OCI-LY3 (cell line): ENCODE results near the gene TRMT2B.
"Not testable (repeated sequence)": the region's sequence is repeated elsewhere in the genome, so short reads cannot be mapped to it uniquely, and the experiment has no call there.

ENCODE experiments used
- H2AFZ ChIP-seq: fragments of 200-600, 300-600 bp; shearing (Covaris generic); 2 replicates; pipeline ENCODE4 v1.6.0; 2014; ENCODE audit warnings: antibody characterized with exemption, low read depth, low read length
- H3K27ac ChIP-seq: fragments of 200-600, 300-600 bp; sonication (generic); 2 replicates; pipeline ENCODE4 v1.5.1; 2014; ENCODE audit warnings: mild to moderate bottlenecking, low read length, moderate library complexity, mixed read lengths
- H3K27me3 ChIP-seq: fragments of 200-600, 300-600 bp; sonication (generic); 2 replicates; pipeline ENCODE4 v1.6.1; 2014; ENCODE audit warnings: low read depth, low read length, mixed read lengths
- H3K36me3 ChIP-seq: fragments of 200-600, 300-600 bp; sonication (generic); replicated peaks from 2 replicates; pipeline ENCODE3; 2014; ENCODE audit warnings: low read depth, low read length, mixed read lengths
- H3K4me1 ChIP-seq: fragments of 300-600, 200-600 bp; sonication (generic); 2 replicates; pipeline ENCODE4 v1.6.1; 2014; ENCODE audit warnings: low read length, mixed read lengths
- H3K4me2 ChIP-seq: fragments of 200-600, 300-600 bp; sonication (generic); 2 replicates; pipeline ENCODE4 v1.6.1; 2014; ENCODE audit warnings: low read length, mixed read lengths
- H3K4me3 ChIP-seq: fragments of 300-600, 200-600 bp; sonication (generic); 2 replicates; pipeline ENCODE4 v1.5.1; 2014; ENCODE audit warnings: antibody characterized with exemption, mild to moderate bottlenecking, low read length, moderate library complexity
- H3K79me2 ChIP-seq: fragments of 300-600, 200-600 bp; shearing (Covaris generic); 2 replicates; pipeline ENCODE4 v1.6.1; 2014; ENCODE audit warnings: mild to moderate bottlenecking, low read length, mixed read lengths
- H3K9ac ChIP-seq: fragments of 300-600, 200-600 bp; shearing (Covaris generic); 2 replicates; pipeline ENCODE4 v1.6.0; 2014; ENCODE audit warnings: mild to moderate bottlenecking, low read length, moderate library complexity
- H3K9me3 ChIP-seq: fragments of 200-600, 300-600 bp; shearing (Covaris generic); 2 replicates; pipeline ENCODE4 v1.6.1; 2014; ENCODE audit warnings: low read length, mixed read lengths; ENCODE audit not compliant: insufficient read depth
- H4K20me1 ChIP-seq: fragments of 200-600, 300-600 bp; sonication (generic); 2 replicates; pipeline ENCODE4 v1.6.1; 2016; ENCODE audit warnings: low read length, mixed read lengths; ENCODE audit not compliant: insufficient read depth
- EZH2phosphoT487 ChIP-seq: fragments of 200-600 bp; shearing (Covaris generic); IDR thresholded peaks from 2 replicates; pipeline ENCODE4 v1.6.1; 2018; ENCODE audit warnings: antibody characterized with exemption, mixed run types, low read depth
- TF ChIP-seq, protein P1 (sequence below): fragments of 200-600, 300-600 bp; sonication (generic); IDR thresholded peaks from 2 replicates; pipeline ENCODE4 v1.5.1; 2014; ENCODE audit warnings: antibody characterized with exemption, low read length, low read depth

Gene TRMT2B

GRCh38 chrX:101022020-101022419, 29.9 kb downstream of the TRMT2B start:
- Histone ChIP-seq H3K27me3 (no peaks in the 10 kb centered on the region), H3K4me3 (no peak overlapping the region), H3K79me2 (no peaks in the 10 kb centered on the region), H4K20me1 (no peaks in the 10 kb centered on the region), H3K4me2 (no peak overlapping the region), H3K36me3 (peaks cover 20% of the 10 kb centered on the region), H3K9me3 (no peaks in the 10 kb centered on the region), H3K9ac (no peak overlapping the region), H3K27ac (no peak overlapping the region), H3K4me1 (no peaks in the 10 kb centered on the region), H2AFZ (no peak overlapping the region)
- TF ChIP-seq EZH2phosphoT487 = no peak
- TF ChIP-seq, protein P1, sequence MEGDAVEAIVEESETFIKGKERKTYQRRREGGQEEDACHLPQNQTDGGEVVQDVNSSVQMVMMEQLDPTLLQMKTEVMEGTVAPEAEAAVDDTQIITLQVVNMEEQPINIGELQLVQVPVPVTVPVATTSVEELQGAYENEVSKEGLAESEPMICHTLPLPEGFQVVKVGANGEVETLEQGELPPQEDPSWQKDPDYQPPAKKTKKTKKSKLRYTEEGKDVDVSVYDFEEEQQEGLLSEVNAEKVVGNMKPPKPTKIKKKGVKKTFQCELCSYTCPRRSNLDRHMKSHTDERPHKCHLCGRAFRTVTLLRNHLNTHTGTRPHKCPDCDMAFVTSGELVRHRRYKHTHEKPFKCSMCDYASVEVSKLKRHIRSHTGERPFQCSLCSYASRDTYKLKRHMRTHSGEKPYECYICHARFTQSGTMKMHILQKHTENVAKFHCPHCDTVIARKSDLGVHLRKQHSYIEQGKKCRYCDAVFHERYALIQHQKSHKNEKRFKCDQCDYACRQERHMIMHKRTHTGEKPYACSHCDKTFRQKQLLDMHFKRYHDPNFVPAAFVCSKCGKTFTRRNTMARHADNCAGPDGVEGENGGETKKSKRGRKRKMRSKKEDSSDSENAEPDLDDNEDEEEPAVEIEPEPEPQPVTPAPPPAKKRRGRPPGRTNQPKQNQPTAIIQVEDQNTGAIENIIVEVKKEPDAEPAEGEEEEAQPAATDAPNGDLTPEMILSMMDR = no peak

- not testable (repeated sequence) for H3K79me2 ChIP-seq, H3K9ac ChIP-seq, H4K20me1 ChIP-seq, H3K9me3 ChIP-seq, H3K27ac ChIP-seq, H3K27me3 ChIP-seq, H3K4me1 ChIP-seq, H2AFZ ChIP-seq, H3K4me2 ChIP-seq, H3K4me3 ChIP-seq
- peaks cover 17% of the 10 kb centered on the region for H3K36me3 ChIP-seq
Measured at GRCh38 chrX:101012031-101012430, 39.9 kb downstream of the TRMT2B start.

- Histone ChIP-seq H3K36me3 (peaks cover 12% of the 10 kb centered on the region), H3K4me3 (no peak overlapping the region), H3K79me2 (no peaks in the 10 kb centered on the region), H2AFZ (no peak overlapping the region), H3K9ac (no peak overlapping the region), H3K27me3 (no peaks in the 10 kb centered on the region), H3K4me1 (no peaks in the 10 kb centered on the region), H4K20me1 (no peaks in the 10 kb centered on the region), H3K4me2 (no peak overlapping the region), H3K27ac (no peak overlapping the region), H3K9me3 (no peaks in the 10 kb centered on the region)
- no peak for TF ChIP-seq EZH2phosphoT487
- TF ChIP-seq, protein P1 = no peak
Measured at GRCh38 chrX:101009090-101009489, 42.8 kb downstream of the TRMT2B start.

GRCh38 chrX:100999451-100999850, 52.5 kb downstream of the TRMT2B start:
- no peak overlapping the region for H3K27ac ChIP-seq
- peaks cover 3% of the 10 kb centered on the region for H3K36me3 ChIP-seq
- no peak overlapping the region for H2AFZ ChIP-seq
- no peak overlapping the region for H3K4me2 ChIP-seq
- no peaks in the 10 kb centered on the region for H3K4me1 ChIP-seq
- no peak overlapping the region for H3K4me3 ChIP-seq
- no peaks in the 10 kb centered on the region for H3K79me2 ChIP-seq
- H4K20me1 ChIP-seq = no peaks in the 10 kb centered on the region
- H3K9me3 ChIP-seq = no peaks in the 10 kb centered on the region
- no peak for TF ChIP-seq EZH2phosphoT487
- TF ChIP-seq, protein P1 = no peak
- H3K9ac ChIP-seq = no peak overlapping the region
- no peaks in the 10 kb centered on the region for H3K27me3 ChIP-seq

GRCh38 chrX:100995469-100995868, 56.4 kb downstream of the TRMT2B start:
- no peaks in the 10 kb centered on the region for H3K9me3 ChIP-seq
- H3K79me2 ChIP-seq = no peaks in the 10 kb centered on the region
- no peaks in the 10 kb centered on the region for H3K27me3 ChIP-seq
- TF ChIP-seq, protein P1 = no peak
- no peak for TF ChIP-seq EZH2phosphoT487
- no peak overlapping the region for H3K9ac ChIP-seq
- H4K20me1 ChIP-seq = no peaks in the 10 kb centered on the region
- no peak overlapping the region for H2AFZ ChIP-seq
- H3K4me3 ChIP-seq = no peak overlapping the region
- H3K27ac ChIP-seq = no peak overlapping the region
- no peaks in the 10 kb centered on the region for H3K4me1 ChIP-seq
- H3K4me2 ChIP-seq = no peak overlapping the region
- peaks cover under 1% of the 10 kb centered on the region for H3K36me3 ChIP-seq
